WERI-Rb-1 (cell line): ENCODE results near the gene HOXA10.
A peak's percentile ranks its signal among the peaks of the same experiment; 100 is the strongest.

Experiments used
- DNase-seq: peaks from one replicate; pipeline ENCODE4 v3.0.0-alpha.2; 2020
- H3K27ac ChIP-seq: fragments of 250-450 bp; sonication (Bioruptor Pico); 2 replicates; pipeline ENCODE4 v1.5.1; 2020; ENCODE audit warnings: mild to moderate bottlenecking, moderate library complexity
- H3K27me3 ChIP-seq: fragments of 250-450 bp; sonication (Bioruptor Pico); 2 replicates; pipeline ENCODE4 v1.5.1; 2021; ENCODE audit warnings: mild to moderate bottlenecking, low read depth, moderate library complexity; ENCODE audit not compliant: insufficient read depth, severe bottlenecking
- H3K36me3 ChIP-seq: fragments of 250-450 bp; sonication (Bioruptor Pico); 2 replicates; pipeline ENCODE4 v1.5.1; 2020; ENCODE audit warnings: mild to moderate bottlenecking, moderate library complexity
- H3K4me3 ChIP-seq: 2 replicates; pipeline ENCODE4 v1.5.1; 2011; ENCODE audit warnings: low read depth, mild to moderate bottlenecking, control low read depth, low read length
- H3K9me3 ChIP-seq: fragments of 250-450 bp; sonication (Bioruptor Pico); 2 replicates; pipeline ENCODE4 v1.5.1; 2021; ENCODE audit warnings: mild to moderate bottlenecking, moderate library complexity; ENCODE audit not compliant: severe bottlenecking
- TF ChIP-seq, protein P1 (sequence below): IDR thresholded peaks from 2 replicates; pipeline ENCODE4 v1.5.1; 2011; ENCODE audit warnings: low read depth, mild to moderate bottlenecking, control low read depth, inconsistent platforms, low read length

Gene HOXA10

DNA sequence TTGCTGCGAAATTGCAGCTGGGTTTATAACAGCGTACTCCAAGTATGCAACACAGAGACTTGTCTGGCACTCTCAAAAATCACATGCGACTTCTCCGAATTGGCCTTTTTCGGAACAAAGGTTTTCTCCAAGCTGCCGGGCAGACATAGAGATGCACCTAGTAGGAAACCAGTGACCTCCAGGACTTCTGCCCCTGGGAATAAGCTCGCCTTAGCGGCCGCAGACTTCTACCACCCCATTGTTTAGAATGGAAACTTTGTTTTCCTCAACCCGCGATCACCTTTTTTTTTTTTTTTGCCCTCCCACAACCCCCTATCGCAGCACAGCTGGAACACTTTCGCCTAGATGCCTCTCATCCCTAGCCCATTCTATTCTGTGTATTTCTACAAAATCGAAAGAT is 4.9 kb upstream of the HOXA10 start:
- Histone ChIP-seq H3K4me3 (no peak overlapping the region), H3K36me3 (no peaks in the 10 kb centered on the region), H3K27me3 (peaks cover 70% of the 10 kb centered on the region), H3K27ac (no peak overlapping the region), H3K9me3 (peaks cover 8% of the 10 kb centered on the region)
- TF ChIP-seq, protein P1, sequence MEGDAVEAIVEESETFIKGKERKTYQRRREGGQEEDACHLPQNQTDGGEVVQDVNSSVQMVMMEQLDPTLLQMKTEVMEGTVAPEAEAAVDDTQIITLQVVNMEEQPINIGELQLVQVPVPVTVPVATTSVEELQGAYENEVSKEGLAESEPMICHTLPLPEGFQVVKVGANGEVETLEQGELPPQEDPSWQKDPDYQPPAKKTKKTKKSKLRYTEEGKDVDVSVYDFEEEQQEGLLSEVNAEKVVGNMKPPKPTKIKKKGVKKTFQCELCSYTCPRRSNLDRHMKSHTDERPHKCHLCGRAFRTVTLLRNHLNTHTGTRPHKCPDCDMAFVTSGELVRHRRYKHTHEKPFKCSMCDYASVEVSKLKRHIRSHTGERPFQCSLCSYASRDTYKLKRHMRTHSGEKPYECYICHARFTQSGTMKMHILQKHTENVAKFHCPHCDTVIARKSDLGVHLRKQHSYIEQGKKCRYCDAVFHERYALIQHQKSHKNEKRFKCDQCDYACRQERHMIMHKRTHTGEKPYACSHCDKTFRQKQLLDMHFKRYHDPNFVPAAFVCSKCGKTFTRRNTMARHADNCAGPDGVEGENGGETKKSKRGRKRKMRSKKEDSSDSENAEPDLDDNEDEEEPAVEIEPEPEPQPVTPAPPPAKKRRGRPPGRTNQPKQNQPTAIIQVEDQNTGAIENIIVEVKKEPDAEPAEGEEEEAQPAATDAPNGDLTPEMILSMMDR: no peak
- DNase-seq: peak; percentile 1

DNA sequence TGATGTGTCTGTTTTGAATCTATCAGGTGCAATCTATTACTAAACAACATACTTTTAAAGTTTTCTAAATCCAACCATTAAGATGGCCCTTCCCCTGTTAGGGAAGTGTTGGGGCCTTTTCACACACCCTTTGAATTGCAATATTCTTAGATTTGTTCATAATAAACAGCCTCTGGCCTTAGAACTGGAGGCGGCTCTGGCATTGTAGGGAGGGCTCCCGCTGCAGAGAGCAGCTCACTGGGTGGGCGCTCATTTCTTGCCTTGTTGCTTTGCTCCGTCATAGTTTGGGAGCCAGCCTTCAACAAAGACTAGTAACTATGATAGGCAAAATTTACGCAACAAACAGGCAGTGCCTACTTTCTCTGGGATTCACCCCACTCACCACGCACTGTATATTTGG is 4.2 kb upstream of the HOXA10 start:
- Histone ChIP-seq H3K27me3 (peaks cover 70% of the 10 kb centered on the region), H3K36me3 (no peaks in the 10 kb centered on the region), H3K27ac (no peak overlapping the region), H3K4me3 (no peak overlapping the region), H3K9me3 (peaks cover 8% of the 10 kb centered on the region)
- peak; percentile 2 for DNase-seq
- TF ChIP-seq, protein P1: no peak

DNA sequence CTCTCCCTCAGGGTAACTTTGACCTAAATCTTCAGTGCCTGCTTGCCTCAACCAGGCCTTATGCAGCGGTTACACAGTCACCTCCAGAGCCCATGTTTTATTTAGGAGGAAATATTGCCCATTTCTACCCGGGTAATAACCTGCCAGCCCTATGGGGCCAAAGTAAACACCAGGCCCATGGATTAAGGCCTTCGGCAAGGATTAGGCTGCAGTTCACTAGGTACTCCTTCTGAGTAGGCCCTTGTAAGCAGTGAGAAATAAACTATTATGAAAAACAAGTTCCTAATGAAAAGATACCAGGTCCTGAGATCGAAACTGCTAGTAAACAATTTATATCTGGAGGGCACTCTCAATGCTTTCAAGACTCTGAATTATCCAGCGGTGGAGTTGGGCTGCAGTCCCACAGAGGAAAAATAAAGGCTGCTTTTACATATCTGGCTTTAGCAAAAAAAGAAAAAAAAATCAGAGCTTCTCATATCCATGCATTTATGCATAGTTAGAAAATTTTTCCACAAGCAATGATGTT is 3.7 kb upstream of the HOXA10 start:
- TF ChIP-seq, protein P1: no peak
- Histone ChIP-seq H3K36me3 (no peaks in the 10 kb centered on the region), H3K4me3 (no peak overlapping the region), H3K27me3 (peaks cover 70% of the 10 kb centered on the region), H3K9me3 (peaks cover 8% of the 10 kb centered on the region), H3K27ac (no peak overlapping the region)
- DNase-seq: peak; percentile 10

DNA sequence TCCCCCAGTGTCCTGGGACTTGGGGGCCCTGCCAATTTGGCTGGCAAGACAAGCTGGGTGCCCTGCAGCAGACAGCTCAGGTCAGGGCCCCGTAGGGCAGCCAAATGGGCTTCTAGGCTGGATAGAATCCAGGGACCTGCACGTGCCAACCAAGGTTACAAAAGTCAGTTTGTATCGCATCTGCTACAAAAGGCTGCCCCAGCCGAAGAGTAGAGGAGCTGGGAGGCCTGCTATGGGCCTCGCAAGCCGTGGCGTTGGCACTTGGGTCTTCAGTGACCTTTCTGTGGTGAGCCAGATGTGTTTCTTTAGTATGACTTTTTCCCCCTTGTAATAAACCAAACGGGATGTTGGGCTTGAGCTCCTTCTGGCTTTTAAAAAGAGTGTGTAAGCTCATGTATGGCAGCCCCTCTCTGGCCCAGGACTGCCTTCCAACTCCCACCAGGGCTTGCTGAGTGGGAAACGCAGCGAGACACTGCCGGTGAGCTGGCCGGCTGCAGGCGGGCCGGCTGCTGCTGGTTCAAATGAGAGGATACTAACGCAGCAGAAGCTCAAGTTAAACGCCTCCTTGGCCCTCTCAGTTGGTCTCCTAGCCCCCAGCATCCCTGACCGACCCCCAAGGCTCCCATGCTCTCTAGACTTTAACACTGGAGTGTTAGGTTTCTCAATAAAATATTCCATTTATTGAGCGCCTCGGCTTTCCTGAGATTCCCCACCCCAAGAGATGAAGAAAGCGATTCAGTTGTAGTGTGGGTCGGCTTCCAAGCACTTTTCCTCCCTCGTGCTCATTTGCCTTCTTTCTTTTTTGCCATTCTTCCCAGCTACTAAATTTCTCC is 3.1 kb upstream of the HOXA10 start:
- Histone ChIP-seq H3K9me3 (peaks cover 8% of the 10 kb centered on the region), H3K4me3 (no peak overlapping the region), H3K27me3 (peaks cover 70% of the 10 kb centered on the region), H3K27ac (no peak overlapping the region), H3K36me3 (no peaks in the 10 kb centered on the region)
- TF ChIP-seq, protein P1: no peak
- peak; percentile 1 for DNase-seq

DNA sequence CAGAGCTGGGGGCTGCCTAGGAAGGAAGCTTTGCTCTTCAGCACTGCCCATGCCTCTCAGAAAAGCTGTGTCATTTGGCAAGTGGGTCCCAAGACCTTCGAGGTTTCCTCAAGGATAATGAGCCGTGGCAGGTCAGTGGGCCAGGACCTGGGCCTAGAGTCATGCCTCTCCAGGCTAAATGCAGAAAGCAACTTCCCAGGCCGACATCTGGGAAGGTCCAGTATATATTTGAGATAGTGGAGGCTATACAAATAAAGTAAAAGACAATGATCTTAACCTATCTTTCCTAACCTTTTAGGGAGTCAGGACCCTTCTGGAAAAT is 2.4 kb upstream of the HOXA10 start:
- TF ChIP-seq, protein P1: no peak
- peak; percentile 3 for DNase-seq
- H3K36me3 ChIP-seq: no peaks in the 10 kb centered on the region
- H3K9me3 ChIP-seq: peaks cover 8% of the 10 kb centered on the region
- no peak overlapping the region for H3K4me3 ChIP-seq
- H3K27ac ChIP-seq: no peak overlapping the region
- peaks cover 70% of the 10 kb centered on the region for H3K27me3 ChIP-seq
